SU-DHL-6 (cell line): ENCODE data around the gene TLR9.

Experiments used
- H2AFZ ChIP-seq: fragments of 200-600 bp; sonication (generic); 2 replicates; pipeline ENCODE4 v1.6.1; 2014; ENCODE audit warnings: low read depth, mild to moderate bottlenecking, moderate library complexity, mixed read lengths, antibody characterized with exemption, low read length; ENCODE audit not compliant: severe bottlenecking
- H3F3A ChIP-seq: fragments of 200-600 bp; shearing (Covaris generic); 2 replicates; pipeline ENCODE4 v1.6.0; 2016; ENCODE audit warnings: antibody characterized with exemption, mild to moderate bottlenecking; ENCODE audit not compliant: insufficient read depth
- H3K27ac ChIP-seq: fragments of 200-600 bp; sonication (generic); 2 replicates; pipeline ENCODE4 v1.5.1; 2016; ENCODE audit warnings: low read depth, mild to moderate bottlenecking, low read length, moderate library complexity, mixed read lengths
- H3K27me3 ChIP-seq: fragments of 200-600 bp; sonication (generic), shearing (Covaris generic); 2 replicates; pipeline ENCODE4 v1.6.0; 2014; ENCODE audit warnings: mild to moderate bottlenecking, low read length
- H3K36me3 ChIP-seq: fragments of 200-600 bp; sonication (generic); 2 replicates; pipeline ENCODE4 v1.6.1; 2014; ENCODE audit warnings: mild to moderate bottlenecking, low read length, mixed read lengths
- H3K4me2 ChIP-seq: fragments of 300-600, 200-600 bp; shearing (Covaris generic), sonication (generic); 2 replicates; pipeline ENCODE4 v1.6.0; 2014; ENCODE audit warnings: low read length, low read depth, mild to moderate bottlenecking; ENCODE audit not compliant: poor library complexity, severe bottlenecking
- H3K4me3 ChIP-seq: fragments of 200-600 bp; sonication (generic); 2 replicates; pipeline ENCODE4 v1.5.1; 2014; ENCODE audit warnings: antibody characterized with exemption, low read length, mild to moderate bottlenecking, mixed read lengths; ENCODE audit not compliant: insufficient read depth, poor library complexity, severe bottlenecking
- H3K79me2 ChIP-seq: fragments of 200-600 bp; sonication (generic); 2 replicates; pipeline ENCODE4 v1.6.1; 2014; ENCODE audit warnings: mild to moderate bottlenecking, low read length, moderate library complexity; ENCODE audit not compliant: insufficient read depth
- H3K9ac ChIP-seq: fragments of 200-600 bp; sonication (generic); 2 replicates; pipeline ENCODE4 v1.7.0; 2014; ENCODE audit warnings: mild to moderate bottlenecking, low read length
- H3K9me2 ChIP-seq: fragments of 200-600 bp; sonication (generic); replicated peaks from 2 replicates; pipeline ENCODE4 v1.6.1; 2014; ENCODE audit warnings: low read length; ENCODE audit not compliant: insufficient read depth
- H3K9me3 ChIP-seq: fragments of 200-600 bp; sonication (generic); 2 replicates; pipeline ENCODE4 v1.6.1; 2014; ENCODE audit warnings: low read length, mixed read lengths; ENCODE audit not compliant: insufficient read depth
- H4K20me1 ChIP-seq: fragments of 200-600 bp; sonication (generic); 2 replicates; pipeline ENCODE4 v1.6.1; 2014; ENCODE audit warnings: low read depth, mild to moderate bottlenecking, antibody characterized with exemption, low read length, moderate library complexity, mixed read lengths
- CTCF ChIP-seq: fragments of 200-600 bp; sonication (generic); IDR thresholded peaks from one replicate; pipeline ENCODE4 v1.5.1; 2017; ENCODE audit warnings: antibody characterized with exemption, mild to moderate bottlenecking, low read length, moderate library complexity; ENCODE audit not compliant: insufficient read depth, poor library complexity, severe bottlenecking
- EZH2phosphoT487 ChIP-seq: fragments of 200-600 bp; sonication (generic), shearing (Covaris generic); conservative IDR thresholded peaks from 2 replicates; pipeline ENCODE4 v1.6.1; 2018; ENCODE audit warnings: mild to moderate bottlenecking, antibody characterized with exemption, low read length, moderate library complexity, mixed read lengths

TLR9 gene

GRCh38 chr3:52249683-52250082 is 24.2 kb upstream of the TLR9 start:
- H3K4me2 ChIP-seq: no peak overlapping the region
- no peaks in the 10 kb centered on the region for H3K9me2 ChIP-seq
- no peaks in the 10 kb centered on the region for H3K9me3 ChIP-seq
- H3F3A ChIP-seq: peaks cover 12% of the 10 kb centered on the region
- no peak overlapping the region for H3K4me3 ChIP-seq
- H3K36me3 ChIP-seq: 0 out of 2 replicates have a peak, but pooled peaks cover 3% of the 10 kb centered on the region
- no peaks in the 10 kb centered on the region for H4K20me1 ChIP-seq
- H3K27ac ChIP-seq: no peak overlapping the region
- H2AFZ ChIP-seq: no peak overlapping the region
- no peaks in the 10 kb centered on the region for H3K27me3 ChIP-seq
- H3K79me2 ChIP-seq: no peaks in the 10 kb centered on the region
- TF ChIP-seq CTCF: no peak
- TF ChIP-seq EZH2phosphoT487: no peak
- H3K9ac ChIP-seq: no peak overlapping the region

- H3K27ac ChIP-seq: no peak overlapping the region
- no peaks in the 10 kb centered on the region for H4K20me1 ChIP-seq
- H3K4me2 ChIP-seq: no peak overlapping the region
- TF ChIP-seq EZH2phosphoT487 (no peak), CTCF (no peak)
- H2AFZ ChIP-seq: no peak overlapping the region
- H3K9me3 ChIP-seq: no peaks in the 10 kb centered on the region
- peaks cover 6% of the 10 kb centered on the region for H3F3A ChIP-seq
- H3K9ac ChIP-seq: no peak overlapping the region
- no peaks in the 10 kb centered on the region for H3K27me3 ChIP-seq
- H3K36me3 ChIP-seq: 0 out of 2 replicates have a peak, but pooled peaks cover 3% of the 10 kb centered on the region
- no peaks in the 10 kb centered on the region for H3K79me2 ChIP-seq
- no peak overlapping the region for H3K4me3 ChIP-seq
- no peaks in the 10 kb centered on the region for H3K9me2 ChIP-seq
Observed at GRCh38 chr3:52248816-52249547, 23.5 kb upstream of the TLR9 start.

- Histone ChIP-seq H3K9me2 (no peaks in the 10 kb centered on the region), H4K20me1 (no peaks in the 10 kb centered on the region), H3F3A (no peaks in the 10 kb centered on the region), H3K27ac (no peak overlapping the region), H2AFZ (no peak overlapping the region), H3K36me3 (0 out of 2 replicates have a peak, but pooled peaks cover 3% of the 10 kb centered on the region), H3K9ac (no peak overlapping the region), H3K79me2 (no peaks in the 10 kb centered on the region), H3K27me3 (no peaks in the 10 kb centered on the region), H3K4me2 (no peak overlapping the region), H3K9me3 (no peaks in the 10 kb centered on the region), H3K4me3 (no peak overlapping the region)
- no peak for TF ChIP-seq CTCF
- TF ChIP-seq EZH2phosphoT487: no peak
Observed at GRCh38 chr3:52248165-52248541, 22.7 kb upstream of the TLR9 start.
